HG02970 (cell line): ENCODE data around the gene SLC25A28.
"Not testable (repeated sequence)": the region's sequence is repeated elsewhere in the genome, so short reads cannot be mapped to it uniquely, and the experiment has no call there.

ENCODE experiments used
- ATAC-seq: cut with Tn5 transposase; IDR thresholded peaks from one replicate; pipeline ENCODE4 v1.9.1; 2021; ENCODE audit warnings: mild to moderate bottlenecking, moderate library complexity, moderate number of reproducible peaks; ENCODE audit not compliant: unreplicated experiment, low FRiP score

The SLC25A28 gene

GRCh38 chr10:99629625-99629978 lies 9.4 kb upstream of the SLC25A28 start:
- no peak for ATAC-seq

DNA sequence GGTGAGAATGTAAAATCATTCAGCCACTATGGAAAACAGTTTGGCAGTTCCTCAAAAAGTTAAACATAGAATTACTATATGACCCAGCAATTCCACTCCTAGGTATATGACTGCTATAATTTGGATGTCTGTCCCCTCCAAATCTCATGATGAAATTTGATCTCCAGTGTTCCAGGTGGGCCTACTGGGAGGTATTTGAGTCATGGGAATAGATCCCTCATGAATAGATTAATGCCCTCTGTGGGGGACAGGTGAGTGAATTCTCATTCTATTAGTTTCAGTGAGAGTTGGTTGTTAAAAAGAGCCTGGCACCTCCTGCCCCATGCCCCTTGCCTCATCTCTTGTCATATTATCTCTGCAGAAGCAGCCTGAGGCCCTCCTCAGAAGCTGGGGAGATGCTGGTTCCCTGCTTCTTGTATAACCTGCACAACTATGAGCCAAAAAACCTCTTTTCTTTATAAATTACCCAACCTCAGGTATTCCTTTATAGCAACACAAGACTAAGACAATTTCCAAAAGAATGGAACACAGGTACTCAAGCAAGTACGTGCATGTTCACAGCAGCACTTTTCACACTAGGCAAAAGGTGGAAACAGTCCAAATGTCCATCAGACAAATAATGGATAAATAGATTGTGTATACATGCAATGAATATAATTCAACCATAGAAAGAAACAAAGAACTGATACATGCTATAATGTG lies 8.8 kb upstream of the SLC25A28 start:
- no peak for ATAC-seq

GRCh38 chr10:99625124-99625523 lies 4.9 kb upstream of the SLC25A28 start:
- ATAC-seq = not testable (repeated sequence)

GRCh38 chr10:99623919-99624318 lies 3.7 kb upstream of the SLC25A28 start:
- no peak for ATAC-seq

- no peak for ATAC-seq
Observed at GRCh38 chr10:99621454-99622251, 1.4 kb upstream of the SLC25A28 start.

DNA sequence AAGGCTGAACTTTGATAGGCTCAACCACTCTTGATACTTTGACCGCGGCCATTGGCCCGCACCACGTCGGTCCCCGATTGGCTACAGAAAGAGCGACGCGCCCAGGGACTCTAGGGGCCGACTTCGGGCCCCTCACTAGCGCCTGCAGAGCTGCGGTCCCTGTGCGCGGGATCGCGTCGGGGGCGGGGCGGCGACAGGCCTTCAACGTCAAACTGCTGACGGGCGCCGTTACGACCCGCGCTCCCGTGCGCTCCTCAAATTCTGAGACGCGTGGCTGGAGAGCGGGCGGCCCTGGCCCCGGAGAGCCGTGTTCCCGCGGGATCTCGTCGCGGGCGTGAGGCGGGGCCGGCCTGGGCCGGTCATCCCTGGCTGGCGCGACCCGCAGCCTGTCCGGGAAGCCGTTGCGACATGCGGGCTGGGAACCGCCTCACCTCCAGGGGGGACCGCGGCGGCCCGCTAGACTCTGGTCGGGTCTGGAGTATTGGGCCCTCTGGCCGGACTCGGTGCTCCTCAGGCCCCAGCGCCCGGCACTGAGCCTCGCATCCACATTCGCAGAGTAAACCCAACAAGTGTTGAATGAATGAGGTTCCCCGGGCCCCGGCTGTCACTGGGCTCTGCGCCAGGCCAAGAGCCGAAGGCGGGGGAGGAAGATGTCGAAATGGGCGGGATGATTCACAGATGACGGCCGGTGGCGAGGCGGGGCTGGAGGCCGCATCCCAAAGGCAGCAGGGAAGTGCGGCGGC lies 643 bp upstream of the SLC25A28 start:
- ATAC-seq = peak; percentile 83

GRCh38 chr10:99619090-99619800 lies 994 bp downstream of the SLC25A28 start:
- ATAC-seq = no peak

- ATAC-seq = no peak
Observed at GRCh38 chr10:99617696-99618095, 2.5 kb downstream of the SLC25A28 start.

DNA sequence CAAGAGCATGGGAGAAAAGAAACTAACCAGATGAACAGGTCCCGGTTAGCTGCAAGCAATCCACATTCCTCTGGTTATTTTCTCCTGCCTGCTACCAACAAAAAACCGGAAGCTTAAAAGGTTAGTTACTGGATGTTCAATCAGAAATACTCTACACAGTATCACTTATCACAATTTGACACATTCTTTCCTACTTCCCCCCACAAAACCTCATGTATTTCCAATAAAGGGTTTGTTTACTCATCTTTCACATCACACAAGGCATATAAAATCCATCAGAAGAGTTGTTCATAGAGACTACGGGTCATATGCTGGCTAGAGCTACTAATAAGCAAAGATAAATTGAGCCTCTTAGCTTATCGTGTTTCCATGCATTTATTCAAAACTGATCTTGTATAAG lies 4.8 kb downstream of the SLC25A28 start:
- no peak for ATAC-seq

DNA sequence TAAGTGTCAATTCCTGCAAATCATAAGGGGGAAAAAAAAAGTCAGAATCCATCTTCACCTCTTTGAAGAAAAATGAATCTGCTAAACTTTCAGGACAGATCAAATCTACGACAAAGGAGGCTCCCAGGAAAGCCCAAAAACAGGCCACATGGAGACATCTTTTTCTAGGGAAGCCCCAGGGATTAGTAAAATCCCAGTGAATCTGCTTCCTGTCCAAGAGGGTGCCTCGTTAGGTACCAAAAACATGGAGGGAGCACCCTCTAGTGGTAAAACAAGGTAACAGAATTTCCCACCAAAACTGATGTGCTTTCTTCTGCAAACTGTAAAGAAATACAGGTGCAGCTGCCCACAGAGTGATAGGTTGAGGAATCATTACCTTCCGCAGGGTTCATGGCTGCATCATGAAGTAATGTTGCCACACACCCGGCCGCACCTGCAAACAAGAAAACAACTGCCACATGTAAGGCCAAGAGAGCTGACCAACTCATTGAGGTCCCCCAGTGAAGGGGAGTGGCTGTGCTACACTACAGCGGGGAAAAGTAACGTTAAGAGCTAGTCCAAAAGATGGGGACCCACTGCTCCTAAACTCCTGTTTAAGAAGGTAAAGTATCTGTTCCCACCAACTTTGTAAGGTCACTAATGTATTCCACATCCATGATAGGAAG lies 7.9 kb downstream of the SLC25A28 start:
- no peak for ATAC-seq

DNA sequence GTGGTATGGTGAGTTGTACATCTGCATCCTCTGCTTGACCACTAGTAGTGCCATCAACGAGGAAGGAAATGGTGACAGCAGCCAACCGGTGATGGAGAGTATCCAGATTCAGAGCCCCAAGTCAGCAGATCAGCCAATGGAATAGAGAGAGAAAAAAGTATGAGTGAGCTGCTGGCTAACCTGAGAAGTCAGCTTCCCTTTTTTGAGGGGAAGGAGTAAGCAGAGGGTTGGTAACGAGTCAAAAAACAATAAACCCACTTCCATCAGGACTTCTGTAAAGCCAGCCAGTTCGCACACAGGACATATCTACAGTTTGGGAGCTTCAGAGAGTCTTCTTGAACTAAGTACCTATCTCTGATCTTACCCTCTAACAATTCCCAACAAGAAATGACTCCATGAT lies 8.9 kb downstream of the SLC25A28 start:
- ATAC-seq = no peak

DNA sequence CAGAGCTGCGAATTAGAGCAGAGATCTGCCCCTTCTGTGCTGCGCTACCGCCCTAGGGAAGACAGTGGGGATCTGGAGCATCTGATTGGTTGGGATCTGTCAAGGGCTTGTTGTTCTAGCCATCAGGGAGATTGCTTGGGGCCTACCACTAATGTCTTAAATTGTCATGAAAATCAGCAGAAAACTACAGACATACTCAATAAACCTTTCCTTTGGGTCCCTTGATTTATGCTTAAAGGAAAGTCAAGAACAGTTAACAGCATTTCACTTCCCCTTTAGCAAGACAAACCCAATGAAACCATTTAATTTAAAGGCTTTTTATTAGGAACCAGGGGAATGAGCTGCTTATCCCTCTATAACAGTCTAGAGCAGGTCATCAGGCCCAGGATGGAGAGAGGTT lies 10.0 kb downstream of the SLC25A28 start:
- ATAC-seq = no peak

DNA sequence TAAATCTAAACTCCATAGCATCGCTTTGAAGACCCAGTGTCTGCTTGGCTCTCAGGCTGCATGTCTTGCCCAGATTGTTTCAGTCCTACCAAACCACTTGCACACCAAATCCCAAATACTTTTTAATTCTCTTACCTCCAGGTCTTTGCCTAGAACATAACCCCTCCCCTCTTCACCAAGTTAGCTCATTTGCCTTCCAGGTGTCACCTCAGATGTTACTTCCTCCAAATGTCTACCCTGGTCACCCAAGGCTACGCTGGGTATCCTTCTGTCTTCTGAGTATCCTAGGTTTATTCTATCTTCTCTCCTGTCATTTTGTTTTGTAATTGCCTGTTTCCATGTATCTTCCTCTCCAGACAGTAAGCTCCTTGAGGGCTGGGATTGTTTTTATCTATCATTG lies 11.1 kb downstream of the SLC25A28 start:
- no peak for ATAC-seq

- no peak for ATAC-seq
Observed at GRCh38 chr10:99605351-99605750, 14.9 kb downstream of the SLC25A28 start.

GRCh38 chr10:99604862-99605261 lies 15.4 kb downstream of the SLC25A28 start:
- no peak for ATAC-seq

DNA sequence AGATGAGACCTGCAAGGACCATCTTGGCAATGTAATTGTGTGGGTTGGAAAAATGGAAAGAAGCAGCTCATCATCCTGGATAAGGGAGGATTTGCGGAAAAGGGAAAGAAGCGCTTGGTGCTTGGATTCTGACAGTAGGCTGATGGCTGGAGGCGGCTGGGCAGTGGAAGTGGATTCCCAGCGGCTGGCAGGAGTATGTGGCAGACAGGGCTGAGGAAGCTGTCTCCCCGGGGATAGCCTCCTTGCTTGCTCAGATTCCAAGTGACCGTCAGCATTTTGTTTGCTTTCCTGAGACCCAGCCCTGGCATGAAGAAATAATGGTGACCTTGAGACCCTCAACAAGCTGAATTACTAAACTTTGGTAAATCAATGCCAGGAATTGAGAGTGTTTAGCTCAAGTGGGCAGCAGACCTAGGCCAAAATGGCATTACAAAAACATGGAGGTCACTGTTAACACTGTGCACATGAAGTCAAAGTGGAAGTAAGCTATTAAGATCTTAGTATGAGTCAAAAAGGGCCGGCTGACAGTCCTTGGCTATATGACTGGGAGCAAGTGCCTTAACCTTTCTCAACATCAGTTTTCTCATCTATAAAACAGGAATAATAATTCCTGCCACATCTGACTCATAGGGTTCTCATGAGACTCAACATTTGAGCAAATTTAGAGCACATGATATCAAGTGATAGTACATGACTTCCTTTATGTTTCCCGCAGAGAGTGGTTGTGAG lies 21.3 kb downstream of the SLC25A28 start:
- no peak for ATAC-seq

- no peak for ATAC-seq
Observed at GRCh38 chr10:99598011-99598410, 22.2 kb downstream of the SLC25A28 start.

GRCh38 chr10:99596708-99597107 lies 23.5 kb downstream of the SLC25A28 start:
- ATAC-seq = not testable (repeated sequence)

GRCh38 chr10:99595770-99596465 lies 24.3 kb downstream of the SLC25A28 start:
- ATAC-seq = no peak
